ENCODE results near the gene IQUB. TPM values are rescaled to one million over a fixed set of nuclear protein-coding genes. Genes with fewer than 3 reads are reported as not detected.
"Not testable (repeated sequence)": the region's sequence is repeated elsewhere in the genome, so short reads cannot be mapped to it uniquely, and the experiment has no call there.

The IQUB gene
- polyA plus RNA-seq (ENCODE audit: insufficient read length in 10 of 10) = under 1 TPM; 0.16 to 0.76 (median 0.29) TPM
- long read RNA-seq, donor 1 = 0 reads
- long read RNA-seq, donor 2 = 0 reads
- long read RNA-seq, donor 3 = 0 reads
- long read RNA-seq, donor 4 = 0 reads
- long read RNA-seq, donor 5 = 0 reads
- long read RNA-seq, donor 6 = 0 reads
- long read RNA-seq, donor 7 = 0 reads
- long read RNA-seq, donor 8 = 0 reads
- long read RNA-seq, donor 9 = 0 reads

- DNase-seq = peak; percentile 96 to 97 (median 96)
Measured at GRCh38 chr7:123534383-123535260, at the start of gene IQUB. TSS of gene IQUB (minus strand) at chr7:123534595. CDS start at chr7:123512340, 22,255 bp downstream.

GRCh38 chr7:123583821-123584220 lies 49.4 kb upstream of the IQUB start:
- no peak for DNase-seq

DNA sequence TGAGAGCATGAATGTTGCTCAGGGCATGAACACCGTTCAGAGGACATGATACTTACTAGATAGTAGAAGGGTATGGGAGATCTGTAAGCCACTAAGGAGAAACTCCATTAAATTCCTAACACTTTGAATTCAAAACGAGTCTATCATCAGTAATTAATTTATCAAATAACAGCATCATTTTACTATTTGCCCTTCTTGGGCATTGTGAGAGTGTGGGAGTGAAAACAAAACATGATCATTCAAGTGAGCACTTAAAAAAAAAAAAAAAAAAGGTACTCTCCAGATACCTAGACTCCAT lies 46.7 kb upstream of the IQUB start:
- no peak for DNase-seq

DNA sequence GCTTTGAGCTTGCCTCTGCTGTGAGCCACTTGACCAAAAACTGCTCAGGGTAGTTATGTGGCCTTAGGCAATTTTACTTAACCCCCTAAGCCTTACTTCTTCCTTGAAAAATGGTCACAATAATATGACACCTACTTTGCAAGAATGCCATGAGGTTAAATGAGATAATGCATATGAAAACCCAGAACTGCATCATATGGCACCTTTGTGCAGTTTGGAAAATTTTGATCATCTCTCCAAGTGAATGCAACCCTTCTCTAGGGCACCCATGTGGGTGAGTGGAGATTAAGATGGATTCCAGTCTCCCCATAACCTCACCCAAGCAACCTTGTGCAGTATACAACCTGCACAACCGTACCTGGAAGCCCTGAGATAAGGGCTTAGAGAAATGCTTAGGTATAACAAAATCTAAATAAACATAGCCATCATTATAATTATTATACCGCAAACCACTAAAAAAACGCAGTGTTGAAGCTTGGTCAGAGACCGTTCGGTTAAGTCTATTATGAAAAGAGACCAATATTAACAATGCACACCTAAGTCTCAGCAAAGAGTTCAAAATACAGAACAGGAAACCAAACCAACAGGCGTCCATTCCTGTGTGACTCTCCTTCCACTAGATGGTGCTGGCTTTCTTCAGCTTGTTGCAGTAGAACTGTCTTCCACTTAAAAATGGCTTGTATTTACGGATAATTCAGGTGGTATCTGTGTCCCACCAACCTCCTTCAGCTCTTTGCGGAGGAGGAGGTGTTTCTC lies 46.2 kb upstream of the IQUB start:
- DNase-seq = peak in 1 of 3 donors; percentile 26

DNA sequence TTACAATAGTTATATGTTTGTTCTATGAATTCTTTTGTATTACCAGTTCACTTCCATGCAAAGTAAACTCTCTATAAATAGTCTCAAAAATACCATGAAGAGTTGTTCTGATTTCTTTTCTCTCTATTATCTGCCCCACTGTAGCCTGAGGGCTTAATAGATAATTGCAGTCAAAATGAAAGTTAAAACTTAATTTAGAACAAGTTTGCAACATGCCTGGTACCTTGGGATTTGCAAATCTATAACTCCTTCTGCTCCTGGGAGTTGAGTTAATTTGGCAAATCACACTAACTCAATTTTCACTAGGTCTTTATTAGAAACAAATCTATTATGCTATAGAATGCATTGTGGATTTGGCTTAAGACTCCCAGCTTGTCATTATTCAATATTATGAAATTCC lies 45.0 kb upstream of the IQUB start:
- no peak for DNase-seq

- DNase-seq = no peak
Measured at GRCh38 chr7:123573896-123574467, 39.6 kb upstream of the IQUB start.

- no peak for DNase-seq
Measured at GRCh38 chr7:123573341-123573740, 38.9 kb upstream of the IQUB start.

DNA sequence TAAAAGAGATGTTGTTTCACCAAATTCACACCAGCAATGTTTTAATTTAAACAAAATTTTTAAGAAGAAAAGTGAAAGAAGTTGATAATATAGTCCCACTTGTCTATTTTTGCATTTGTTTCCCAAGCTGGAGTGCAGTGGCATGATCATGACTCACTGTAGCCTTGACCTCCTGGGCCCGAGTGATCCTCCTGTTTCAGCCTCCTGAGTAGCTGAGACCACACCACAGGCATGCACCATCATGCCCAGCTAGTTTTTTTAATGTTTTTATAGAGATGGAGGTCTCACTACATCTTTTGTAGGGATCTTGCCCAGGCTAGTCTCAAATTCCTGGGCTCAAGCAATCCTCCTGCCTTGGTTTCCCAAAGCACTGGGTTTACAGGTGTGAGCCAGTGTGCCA lies 37.3 kb upstream of the IQUB start:
- DNase-seq = no peak

GRCh38 chr7:123571187-123571586 lies 36.8 kb upstream of the IQUB start:
- no peak for DNase-seq

GRCh38 chr7:123570390-123571182 lies 36.2 kb upstream of the IQUB start:
- no peak for DNase-seq

DNA sequence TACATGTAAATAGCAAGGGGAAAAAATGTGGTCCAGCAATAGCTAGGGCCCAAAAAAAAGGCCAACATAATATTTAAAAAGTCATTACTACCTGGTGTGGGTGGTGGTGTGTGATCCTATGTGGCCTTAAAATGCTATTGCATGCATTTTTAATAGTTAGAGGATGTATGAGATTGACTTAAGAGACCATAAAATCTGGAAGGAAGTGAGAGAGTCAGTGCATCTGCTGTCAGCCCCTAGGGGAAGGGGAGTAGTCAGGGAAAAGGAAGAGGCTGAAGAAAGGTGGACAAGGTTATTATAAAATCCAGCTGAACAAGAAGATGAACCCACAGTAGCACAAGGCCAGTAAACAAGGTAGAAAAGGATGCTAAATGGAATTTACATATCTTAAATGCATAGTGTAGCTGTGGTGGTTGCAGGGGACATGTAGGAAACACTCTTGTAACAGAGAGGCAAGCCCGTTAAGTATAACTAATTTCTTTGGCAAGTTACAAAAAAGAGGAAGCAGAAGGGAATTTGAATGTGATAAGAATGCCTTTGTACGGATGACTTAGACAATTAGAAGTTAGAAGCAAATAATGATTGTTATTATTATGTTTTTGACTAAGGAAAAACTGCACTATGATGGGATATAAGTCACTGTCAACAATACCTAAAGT lies 35.1 kb upstream of the IQUB start:
- no peak for DNase-seq

- no peak for DNase-seq
Measured at GRCh38 chr7:123562121-123562520, 27.7 kb upstream of the IQUB start.

DNA sequence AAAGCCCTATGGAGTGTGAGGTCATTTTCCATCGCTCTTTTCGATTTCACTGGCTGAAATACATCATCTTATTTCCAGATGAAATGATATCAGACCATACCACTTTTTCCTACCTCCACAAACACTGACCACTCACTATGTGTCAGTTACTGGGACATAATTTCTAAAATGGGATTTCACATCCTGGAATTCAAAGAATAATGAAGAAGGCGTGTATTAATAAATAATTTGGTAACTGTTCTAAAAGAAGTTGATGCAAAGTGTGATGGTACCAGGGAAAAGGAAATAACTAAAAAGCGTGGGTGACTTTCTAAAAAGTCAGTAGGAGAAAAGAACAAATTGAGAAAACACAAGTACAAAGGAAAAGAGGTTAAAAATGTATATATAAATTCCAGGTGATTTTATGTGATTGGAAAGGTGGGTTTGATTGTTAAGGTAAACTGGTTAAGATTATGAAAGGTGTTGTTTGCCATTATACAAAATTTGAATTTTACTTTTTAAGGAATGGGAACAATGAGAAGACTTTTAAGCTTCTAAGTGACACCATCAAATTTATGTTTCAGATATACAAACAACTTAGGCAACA lies 24.0 kb upstream of the IQUB start:
- DNase-seq = no peak

DNA sequence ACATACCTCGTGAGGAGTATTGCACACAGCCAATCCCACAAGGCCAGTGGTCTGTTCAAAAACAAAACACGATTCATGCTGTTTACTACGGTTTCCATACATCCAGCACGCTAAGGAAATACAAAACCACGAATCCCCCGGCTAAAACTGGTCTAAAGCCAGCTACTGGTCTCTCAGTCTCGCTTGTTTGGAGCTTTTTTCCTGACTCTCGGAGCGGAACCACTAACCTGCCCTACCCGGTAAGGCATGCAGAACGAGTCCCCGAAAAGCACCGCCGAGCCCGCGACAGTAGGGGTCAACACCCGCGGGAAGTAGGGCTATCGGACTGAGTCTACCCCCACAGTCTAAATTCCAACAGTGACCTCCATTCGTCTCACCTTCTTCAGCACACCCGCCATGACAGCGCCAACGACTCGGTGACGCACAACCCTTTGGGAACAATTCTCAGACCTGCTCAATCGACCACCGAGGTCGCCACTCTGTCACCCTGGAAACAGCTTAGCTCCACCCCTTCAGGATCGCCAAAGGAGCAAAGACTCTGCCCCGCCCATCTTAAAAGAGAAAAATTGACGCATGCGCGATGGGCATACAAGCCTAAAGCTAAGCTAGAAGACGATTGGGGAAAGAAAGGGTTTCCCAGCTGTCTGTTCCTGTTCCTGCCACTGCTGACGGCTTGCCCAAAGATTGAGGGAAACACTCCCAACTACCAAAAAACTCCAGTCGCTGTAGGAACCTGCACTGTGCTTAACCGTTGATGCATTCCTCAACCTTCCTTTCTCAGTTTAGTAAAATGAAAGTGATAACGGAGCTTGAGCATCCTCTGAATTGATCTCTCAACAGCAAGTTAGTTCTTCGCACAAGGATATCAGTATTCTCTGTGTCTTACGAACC lies 23.2 kb upstream of the IQUB start, which contains the start of gene NDUFA5:
Gene NDUFA5, minus strand, starts transcription at position 421 of the 891 bp plus-strand sequence. Its CDS starts 23 bp downstream, at position 398.
- DNase-seq = peak; percentile 99 to 100 (median 99)

DNA sequence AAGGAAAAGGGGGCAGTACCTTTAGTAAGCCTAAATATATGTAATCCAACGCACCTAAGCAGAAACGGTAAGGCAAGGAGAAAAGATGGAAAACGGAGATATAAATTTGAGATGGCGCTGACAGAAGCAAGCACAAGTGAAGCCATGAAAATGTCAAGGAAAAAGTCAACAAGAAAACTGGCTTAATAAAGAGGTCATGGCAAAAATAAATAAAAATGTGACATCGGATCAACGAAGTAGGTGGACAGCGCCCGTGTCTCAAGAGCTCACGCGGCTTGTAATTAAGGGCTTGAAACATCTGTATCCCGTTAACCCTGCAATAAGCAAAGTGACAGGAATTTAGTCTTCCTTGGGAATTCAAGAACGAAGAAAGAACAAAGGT lies 22.6 kb upstream of the IQUB start:
- DNase-seq = no peak

DNA sequence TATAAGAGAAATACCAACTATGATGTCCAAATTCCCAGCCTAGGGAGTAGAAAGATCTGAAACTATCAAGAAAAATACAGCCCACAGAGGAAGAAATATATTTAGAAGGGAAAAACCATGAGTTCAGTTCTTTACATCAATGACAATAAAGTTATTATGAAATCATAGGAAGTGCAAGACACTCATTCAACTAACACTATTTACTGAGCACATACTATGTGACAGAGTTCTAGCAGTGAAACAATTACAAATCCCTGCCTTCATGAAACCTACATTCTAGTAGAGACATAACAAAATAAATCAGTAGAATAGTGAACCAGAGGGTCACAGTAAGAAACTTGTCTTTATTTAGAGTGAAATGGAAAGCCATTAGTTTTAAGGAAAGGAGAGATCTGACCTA lies 21.1 kb upstream of the IQUB start:
- no peak for DNase-seq

DNA sequence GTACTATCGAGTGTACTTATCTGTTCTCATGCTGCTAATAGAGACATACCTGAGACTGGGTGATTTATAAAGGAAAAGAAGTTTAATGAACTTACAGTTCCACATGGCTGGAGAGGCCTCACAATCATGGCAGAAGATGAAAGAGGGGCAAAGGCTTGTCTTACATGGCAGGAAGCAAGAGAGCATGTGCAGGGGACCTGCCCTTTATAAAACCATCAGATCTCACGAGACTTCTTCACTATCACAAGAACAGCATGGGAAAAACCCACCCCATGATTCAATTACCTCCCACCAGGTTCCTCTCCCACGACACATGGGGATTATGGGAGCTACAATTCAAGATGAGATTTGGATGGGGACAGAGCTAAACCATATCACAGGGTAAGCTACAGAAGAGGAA lies 18.8 kb upstream of the IQUB start:
- DNase-seq = no peak

DNA sequence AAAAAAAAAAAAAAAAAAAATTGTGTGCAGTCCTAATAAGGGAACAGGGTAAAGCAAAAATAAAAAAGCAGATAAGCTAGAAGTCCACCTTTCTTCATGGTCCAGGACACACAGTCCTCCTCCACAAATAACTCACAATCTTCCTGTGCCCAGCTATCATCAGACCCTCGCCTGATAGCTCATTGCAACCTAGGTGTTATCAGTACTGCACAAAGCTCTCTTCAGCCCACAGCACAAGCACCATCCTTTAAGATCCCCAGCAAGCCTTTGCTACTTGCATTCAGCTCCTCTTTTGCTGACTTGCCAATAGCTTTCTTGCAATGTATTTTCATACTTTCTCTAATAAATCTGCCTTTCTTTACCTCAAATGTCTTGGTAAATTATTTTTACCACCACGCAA lies 18.2 kb upstream of the IQUB start:
- DNase-seq = no peak

GRCh38 chr7:123552134-123552533 lies 17.7 kb upstream of the IQUB start:
- not testable (repeated sequence) for DNase-seq

Measured in muscle of back (tissue), 13 donors.